ENCODE results near the gene ZNF385D. TPM values are rescaled to one million over a fixed set of nuclear protein-coding genes. Genes with fewer than 3 reads are reported as not detected.

Gene ZNF385D
- total RNA-seq, 2 experiments from 2014 or later, result not detected

DNA sequence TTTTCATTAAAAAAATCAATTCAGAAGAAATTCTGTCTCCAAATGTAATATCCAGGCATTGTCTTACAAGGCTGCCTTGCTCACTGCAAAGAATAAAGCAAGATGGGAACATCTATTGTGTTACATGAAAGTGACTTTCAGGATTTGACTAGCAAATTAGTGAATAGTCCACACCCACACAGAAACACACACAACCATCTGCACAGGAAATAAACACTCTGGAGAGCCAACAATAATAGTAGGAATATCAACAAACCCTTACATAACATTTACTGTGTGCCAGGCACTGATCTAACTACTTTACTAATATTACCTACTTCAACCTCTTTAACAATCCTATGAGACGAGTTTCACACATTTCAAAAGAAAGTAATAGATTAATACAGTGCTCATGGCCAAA lies 28.9 kb upstream of the ZNF385D start:
- Mint-ChIP-seq H3K9me3 (peaks cover 4% of the 10 kb centered on the region), H3K27me3 (no peaks in the 10 kb centered on the region), H3K27ac (no peak overlapping the region), H3K36me3 (ENCODE audit: low read depth) (no peaks in the 10 kb centered on the region), H3K4me3 (no peak overlapping the region), H3K4me1 (no peaks in the 10 kb centered on the region)
- ChIA-PET CTCF (no interaction called here), POLR2A (no interaction called here)
- no peak for DNase-seq

DNA sequence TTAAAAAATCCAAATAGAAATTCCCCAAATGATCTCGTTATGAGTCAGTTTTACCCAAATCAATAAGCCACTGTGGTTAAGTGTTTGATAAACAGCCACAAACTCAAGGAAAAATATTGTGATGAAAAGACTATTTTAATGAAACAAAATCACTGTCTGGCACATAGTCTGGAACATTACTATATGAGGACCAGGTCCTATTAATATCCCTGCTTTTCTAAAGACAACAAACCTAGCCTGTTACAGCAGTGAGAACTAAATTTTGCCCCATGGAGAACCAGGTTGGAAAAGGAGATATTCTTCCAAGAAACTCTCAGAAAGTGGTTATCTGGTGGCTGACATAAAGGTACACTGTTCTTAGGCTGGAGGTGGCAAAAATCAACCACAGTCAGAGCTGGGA lies 27.7 kb upstream of the ZNF385D start:
- CTCF ChIA-PET, result no interaction called here
- POLR2A ChIA-PET, result no interaction called here

DNA sequence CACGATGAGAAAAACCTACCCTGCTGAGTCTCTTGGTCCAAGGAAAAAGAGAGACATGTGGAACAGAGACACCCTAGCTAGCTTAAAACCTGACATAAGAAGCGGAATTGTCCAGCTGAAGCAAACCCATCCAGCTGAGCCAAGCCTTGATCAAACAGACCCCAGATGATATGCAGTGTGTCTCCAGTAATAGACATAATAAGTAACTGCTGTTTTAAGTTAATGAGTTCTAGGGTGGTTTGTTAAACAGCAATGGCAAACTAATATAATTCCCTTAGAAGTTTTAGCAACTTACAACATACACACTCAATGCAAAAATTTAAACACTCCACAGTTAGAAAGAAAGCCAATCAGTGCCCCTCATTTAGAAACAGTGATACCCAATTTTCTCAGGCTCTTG lies 26.8 kb upstream of the ZNF385D start:
- DNase-seq, result no peak
- POLR2A ChIA-PET, result no interaction called here
- H3K9me3 Mint-ChIP-seq, result peaks cover 5% of the 10 kb centered on the region
- CTCF ChIA-PET, result no interaction called here
- H3K36me3 Mint-ChIP-seq (ENCODE audit: low read depth), result no peaks in the 10 kb centered on the region
- no peak overlapping the region for H3K27ac Mint-ChIP-seq
- H3K4me3 Mint-ChIP-seq, result no peak overlapping the region
- no peaks in the 10 kb centered on the region for H3K4me1 Mint-ChIP-seq
- H3K27me3 Mint-ChIP-seq, result no peaks in the 10 kb centered on the region

More for the DNA sequence above, 27.7 kb upstream of the ZNF385D start:
- H3K27ac Mint-ChIP-seq, result no peak overlapping the region
- H3K36me3 Mint-ChIP-seq (ENCODE audit: low read depth), result no peaks in the 10 kb centered on the region
- peaks cover 4% of the 10 kb centered on the region for H3K9me3 Mint-ChIP-seq
- H3K27me3 Mint-ChIP-seq, result no peaks in the 10 kb centered on the region
- H3K4me1 Mint-ChIP-seq, result no peaks in the 10 kb centered on the region
- no peak overlapping the region for H3K4me3 Mint-ChIP-seq
- DNase-seq, result no peak

DNA sequence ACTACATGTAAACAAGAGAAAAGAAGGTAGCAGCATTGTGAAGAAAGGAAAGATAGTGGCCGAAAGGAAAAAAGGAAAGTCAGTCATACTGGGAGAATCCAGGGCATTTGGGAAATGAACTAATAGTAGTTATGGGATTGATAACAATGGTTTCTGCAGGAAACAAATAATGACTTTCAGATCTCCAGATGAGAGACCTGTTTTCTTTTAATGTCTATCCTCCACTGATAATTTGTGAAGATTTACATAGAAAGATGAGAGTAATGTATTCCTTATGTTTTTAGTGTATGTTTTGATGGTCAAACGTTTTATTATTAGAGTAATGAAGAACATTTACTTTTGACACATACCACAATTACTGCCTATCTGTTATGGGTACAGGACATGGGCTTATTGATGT lies 15.0 kb upstream of the ZNF385D start:
- ChIA-PET POLR2A (no interaction called here), CTCF (no interaction called here)
- H3K9me3 Mint-ChIP-seq, result peaks cover 10% of the 10 kb centered on the region
- H3K4me3 Mint-ChIP-seq, result no peak overlapping the region
- no peaks in the 10 kb centered on the region for H3K36me3 Mint-ChIP-seq (ENCODE audit: low read depth)
- H3K4me1 Mint-ChIP-seq, result no peaks in the 10 kb centered on the region
- no peak overlapping the region for H3K27ac Mint-ChIP-seq
- H3K27me3 Mint-ChIP-seq, result no peaks in the 10 kb centered on the region
- no peak for DNase-seq

DNA sequence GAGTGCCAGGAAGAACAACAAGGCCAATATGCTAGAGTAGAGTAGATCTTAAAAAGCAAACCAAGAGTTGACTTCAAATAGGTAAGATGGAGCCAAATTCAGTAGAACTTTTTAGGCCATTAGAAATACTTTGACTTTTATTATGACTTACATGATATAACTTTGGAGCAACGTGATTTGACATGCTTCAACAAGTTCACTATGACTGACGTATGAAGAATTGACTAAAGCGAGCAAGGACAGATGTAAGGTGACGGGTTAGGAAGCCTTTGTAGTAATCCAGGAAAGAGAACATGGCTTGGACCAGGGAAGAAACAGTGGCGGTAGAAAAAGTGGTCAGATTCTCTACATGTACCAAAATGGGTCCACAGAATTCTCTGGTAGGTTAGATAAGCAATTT lies 4.9 kb upstream of the ZNF385D start:
- ChIA-PET CTCF (no interaction called here), POLR2A (no interaction called here)
- Mint-ChIP-seq H3K27ac (no peak overlapping the region), H3K4me3 (no peak overlapping the region), H3K36me3 (ENCODE audit: low read depth) (no peaks in the 10 kb centered on the region), H3K9me3 (peaks cover 2% of the 10 kb centered on the region), H3K27me3 (no peaks in the 10 kb centered on the region), H3K4me1 (no peaks in the 10 kb centered on the region)
- no peak for DNase-seq

DNA sequence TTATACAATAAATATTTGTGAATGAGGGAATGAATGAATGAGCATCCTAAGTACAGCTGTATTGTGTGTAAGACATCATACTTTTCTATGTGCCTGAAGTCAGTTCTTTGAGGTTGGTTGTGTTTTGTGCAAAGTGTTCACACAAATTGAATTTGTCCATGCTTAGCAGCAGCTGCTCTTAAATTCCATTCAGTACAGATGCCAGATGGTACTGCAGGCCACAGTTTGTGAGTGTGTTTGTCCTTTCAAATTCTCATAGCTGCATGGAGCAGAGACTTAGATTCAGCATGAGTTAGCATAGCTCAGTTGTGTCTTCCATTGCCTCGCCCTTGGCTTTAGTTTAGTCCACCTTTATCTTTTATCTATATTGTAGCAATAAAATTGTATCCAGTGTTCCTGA lies 3.8 kb upstream of the ZNF385D start:
- Mint-ChIP-seq H3K9me3 (peaks cover 2% of the 10 kb centered on the region), H3K36me3 (ENCODE audit: low read depth) (no peaks in the 10 kb centered on the region), H3K4me1 (no peaks in the 10 kb centered on the region), H3K27ac (no peak overlapping the region), H3K27me3 (peaks cover 5% of the 10 kb centered on the region), H3K4me3 (no peak overlapping the region)
- DNase-seq, result no peak
- ChIA-PET POLR2A (no interaction called here), CTCF (no interaction called here)

DNA sequence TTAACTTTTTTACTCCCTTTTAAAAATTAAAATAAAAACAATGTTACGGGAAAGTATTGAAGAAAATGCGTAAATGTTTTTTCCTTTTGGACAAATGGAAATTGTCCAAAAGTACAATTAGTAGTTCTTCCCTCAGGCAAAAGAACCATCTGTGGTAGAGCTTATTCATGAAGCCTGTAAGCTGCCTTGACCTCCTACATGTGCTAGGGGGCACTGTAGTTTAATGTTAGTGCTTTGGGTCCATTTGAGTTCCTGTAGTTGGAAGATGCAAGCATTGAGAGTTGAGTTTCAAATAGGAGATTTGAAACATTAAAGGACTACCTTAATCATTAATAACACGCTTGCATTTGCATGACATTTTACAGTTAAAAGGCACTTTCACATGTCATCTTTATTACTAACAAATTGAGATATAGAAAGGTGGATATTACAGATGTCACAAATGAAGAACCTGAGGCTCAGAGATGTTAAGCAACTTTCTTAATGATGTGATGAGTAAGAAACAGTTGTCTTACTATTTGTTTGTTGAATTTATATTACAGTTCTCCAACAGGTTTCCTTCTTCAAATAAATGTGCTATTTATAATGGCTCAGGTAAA lies 1.8 kb upstream of the ZNF385D start:
- DNase-seq, result no peak
- Mint-ChIP-seq H3K4me1 (no peaks in the 10 kb centered on the region), H3K9me3 (peaks cover under 1% of the 10 kb centered on the region), H3K27me3 (peaks cover 5% of the 10 kb centered on the region), H3K4me3 (no peak overlapping the region), H3K36me3 (ENCODE audit: low read depth) (no peaks in the 10 kb centered on the region), H3K27ac (no peak overlapping the region)
- CTCF ChIA-PET, result no interaction called here
- POLR2A ChIA-PET, result no interaction called here

DNA sequence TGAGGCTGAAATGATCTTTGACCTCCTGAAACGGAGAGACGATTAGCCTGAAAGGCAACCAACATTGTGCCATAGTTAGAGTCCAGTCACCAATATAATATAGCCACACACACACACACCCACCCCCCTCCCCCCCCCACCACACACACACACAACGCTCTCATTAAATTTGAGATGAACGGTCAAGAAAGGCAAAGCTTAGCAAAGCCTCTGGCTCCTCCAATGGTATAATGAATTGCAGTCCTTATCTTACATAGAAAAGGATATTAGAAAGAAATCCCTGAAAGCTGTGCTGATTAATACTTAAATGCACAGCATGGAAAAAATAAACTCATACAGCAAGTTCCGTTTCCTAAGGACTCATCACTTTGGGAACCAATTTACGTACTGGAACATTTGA lies 876 bp upstream of the ZNF385D start:
- Mint-ChIP-seq H3K36me3 (ENCODE audit: low read depth) (no peaks in the 10 kb centered on the region), H3K9me3 (no peaks in the 10 kb centered on the region), H3K27ac (no peak overlapping the region), H3K27me3 (peaks cover 5% of the 10 kb centered on the region), H3K4me1 (no peaks in the 10 kb centered on the region), H3K4me3 (no peak overlapping the region)
- ChIA-PET CTCF (no interaction called here), POLR2A (no interaction called here)
- no peak for DNase-seq

DNA sequence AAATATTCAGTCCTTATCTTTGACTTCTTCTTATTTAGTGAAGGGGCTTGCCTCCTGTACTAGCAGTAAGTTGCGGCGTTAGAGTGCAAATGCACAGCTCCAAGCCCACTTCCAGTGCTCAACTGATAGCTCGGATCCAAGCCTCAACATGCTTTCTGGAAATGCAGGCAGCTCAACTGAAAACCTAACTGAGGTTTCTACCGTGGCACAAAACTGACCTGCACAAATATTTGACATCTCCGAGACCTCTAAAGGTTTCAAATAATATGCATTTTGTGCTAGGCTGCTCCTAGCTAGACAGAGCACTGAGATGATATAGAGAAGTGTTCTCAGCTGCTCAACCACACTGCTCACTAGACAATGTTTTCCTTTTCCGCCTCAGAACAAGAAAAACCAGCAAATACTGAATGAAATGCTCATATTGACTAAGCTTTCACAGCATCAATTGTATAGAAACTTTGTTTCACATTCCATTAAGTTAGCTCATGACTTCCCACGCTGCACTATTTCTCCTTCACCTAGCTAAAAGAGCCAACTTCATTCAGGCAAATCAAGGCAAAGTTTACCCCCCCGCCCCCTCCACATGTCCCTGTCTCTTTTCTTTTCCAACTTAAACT lies 822 bp downstream of the ZNF385D start:
- POLR2A ChIA-PET, result no interaction called here
- Mint-ChIP-seq H3K36me3 (ENCODE audit: low read depth) (no peaks in the 10 kb centered on the region), H3K9me3 (no peaks in the 10 kb centered on the region), H3K4me3 (no peak overlapping the region), H3K4me1 (no peaks in the 10 kb centered on the region), H3K27ac (no peak overlapping the region), H3K27me3 (peaks cover 5% of the 10 kb centered on the region)
- CTCF ChIA-PET, result no interaction called here
- no peak for DNase-seq

DNA sequence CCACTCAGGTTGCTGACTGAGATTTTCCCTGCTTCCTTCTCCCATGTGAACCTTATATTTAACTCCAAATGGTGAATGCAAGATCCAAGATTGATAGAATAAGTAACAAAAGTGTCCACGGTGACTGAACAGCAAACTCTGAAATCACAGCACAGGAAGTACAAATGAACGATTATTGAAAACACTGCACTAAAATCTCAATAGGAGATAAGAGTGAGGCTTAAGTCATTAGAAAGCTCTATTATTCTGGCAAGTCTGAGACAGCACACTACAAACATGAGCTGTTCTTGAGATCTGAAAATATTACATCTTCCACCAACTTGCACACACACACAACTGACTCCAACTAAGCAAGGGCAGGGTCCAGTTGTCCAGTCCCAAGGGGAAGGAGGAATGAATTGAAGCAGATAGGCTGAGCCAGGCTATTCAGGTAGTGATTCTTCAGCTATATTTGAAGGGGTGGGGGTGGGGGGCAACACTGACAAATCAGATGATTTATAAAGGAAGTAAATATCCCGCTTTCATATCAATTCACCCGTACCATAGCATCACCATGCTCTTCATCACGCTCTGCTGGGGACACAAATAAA lies 2.9 kb downstream of the ZNF385D start:
- CTCF ChIA-PET, result no interaction called here
- Mint-ChIP-seq H3K36me3 (ENCODE audit: low read depth) (no peaks in the 10 kb centered on the region), H3K4me1 (no peaks in the 10 kb centered on the region), H3K27me3 (peaks cover 5% of the 10 kb centered on the region), H3K4me3 (no peak overlapping the region), H3K27ac (no peak overlapping the region), H3K9me3 (no peaks in the 10 kb centered on the region)
- no peak for DNase-seq
- POLR2A ChIA-PET, result no interaction called here

DNA sequence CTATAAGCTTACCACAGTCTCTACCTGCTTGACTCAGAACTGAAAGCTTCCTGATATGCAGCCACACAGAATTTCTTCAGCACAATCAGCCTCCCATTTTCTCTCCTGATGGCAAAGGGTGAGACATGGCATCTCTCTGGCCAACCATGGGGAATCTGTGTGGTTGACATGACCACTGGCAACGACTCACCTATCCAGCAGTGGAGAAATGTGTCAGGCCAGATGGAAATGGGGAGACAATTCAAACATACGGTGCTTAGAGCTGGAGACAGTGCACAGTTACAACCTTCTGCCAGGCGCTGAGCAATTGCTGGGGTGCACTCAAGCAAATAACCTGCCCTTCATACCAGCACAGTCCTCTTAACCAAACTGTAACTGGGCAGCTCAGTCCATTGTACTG lies 3.6 kb downstream of the ZNF385D start:
- Mint-ChIP-seq H3K27me3 (peaks cover 5% of the 10 kb centered on the region), H3K4me3 (no peak overlapping the region), H3K9me3 (peaks cover 2% of the 10 kb centered on the region), H3K27ac (no peak overlapping the region), H3K4me1 (no peaks in the 10 kb centered on the region), H3K36me3 (ENCODE audit: low read depth) (no peaks in the 10 kb centered on the region)
- DNase-seq, result no peak
- ChIA-PET CTCF (no interaction called here), POLR2A (no interaction called here)

DNA sequence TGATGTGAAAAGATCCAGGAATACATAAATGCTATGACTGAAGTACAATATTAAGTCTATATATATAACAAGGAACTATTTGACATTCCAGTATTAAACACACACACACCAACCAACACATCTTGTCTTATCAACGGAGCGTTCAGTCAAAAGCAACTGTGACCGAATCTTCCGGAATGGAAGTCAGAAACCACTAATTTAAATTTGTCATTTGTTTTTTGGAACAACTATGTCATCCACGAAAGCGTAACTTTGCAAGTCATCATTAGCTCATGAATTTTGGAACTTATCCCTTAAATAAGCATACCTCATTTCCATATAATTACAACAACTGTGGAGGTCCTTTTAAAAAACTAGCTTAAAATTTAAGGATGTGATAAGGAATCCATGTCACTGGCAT lies 5.0 kb downstream of the ZNF385D start:
- Mint-ChIP-seq H3K27me3 (peaks cover 5% of the 10 kb centered on the region), H3K4me1 (no peaks in the 10 kb centered on the region), H3K27ac (no peak overlapping the region), H3K4me3 (no peak overlapping the region), H3K36me3 (ENCODE audit: low read depth) (no peaks in the 10 kb centered on the region), H3K9me3 (peaks cover 2% of the 10 kb centered on the region)
- ChIA-PET POLR2A (no interaction called here), CTCF (no interaction called here)
- DNase-seq, result no peak

DNA sequence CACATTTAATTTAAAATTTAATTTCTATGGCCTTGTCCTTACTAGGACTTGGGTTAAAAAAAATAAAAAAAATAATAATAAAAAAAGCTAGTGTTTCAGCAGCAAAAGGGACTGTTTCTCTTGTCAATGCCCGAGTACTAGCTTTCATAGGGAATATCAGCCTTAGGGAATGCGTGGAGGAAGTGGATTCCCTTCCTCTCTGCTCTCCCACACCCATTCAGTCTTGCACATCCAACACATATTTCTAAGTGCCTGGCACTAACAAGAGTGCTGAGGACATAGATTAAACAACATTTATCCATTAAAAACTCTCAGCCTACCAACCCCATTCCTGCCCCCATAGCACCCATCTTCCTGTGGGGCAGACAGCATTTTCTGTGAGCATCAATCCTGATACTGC lies 6.2 kb downstream of the ZNF385D start:
- no peak overlapping the region for H3K27ac Mint-ChIP-seq
- no peak for DNase-seq
- POLR2A ChIA-PET, result no interaction called here
- no peaks in the 10 kb centered on the region for H3K36me3 Mint-ChIP-seq (ENCODE audit: low read depth)
- CTCF ChIA-PET, result no interaction called here
- H3K27me3 Mint-ChIP-seq, result no peaks in the 10 kb centered on the region
- H3K4me1 Mint-ChIP-seq, result no peaks in the 10 kb centered on the region
- H3K9me3 Mint-ChIP-seq, result peaks cover 2% of the 10 kb centered on the region
- no peak overlapping the region for H3K4me3 Mint-ChIP-seq
